Neural cell (in vitro differentiated cells): ENCODE results near the gene CD164L2. TPM values are rescaled to one million over a fixed set of nuclear protein-coding genes. Genes with fewer than 3 reads are reported as not detected.

ENCODE experiments used
- H2AFZ ChIP-seq: fragments of 200-600, 300-800 bp; sonication (generic), shearing (Covaris generic); 2 replicates; pipeline ENCODE4 v1.6.0; 2014; ENCODE audit warnings: low read depth, mild to moderate bottlenecking, antibody characterized with exemption, low read length, moderate library complexity
- H3F3A ChIP-seq: fragments of 200-600 bp; shearing (Covaris generic); 2 replicates; pipeline ENCODE4 v1.6.1; 2016; ENCODE audit warnings: mild to moderate bottlenecking, moderate library complexity, mixed read lengths, antibody characterized with exemption, low read length; ENCODE audit not compliant: insufficient read depth, poor library complexity, severe bottlenecking
- H3K27ac ChIP-seq: fragments of 200-600, 300-800 bp; sonication (generic), shearing (Covaris generic); 2 replicates; pipeline ENCODE4 v1.5.1; 2014; ENCODE audit warnings: mild to moderate bottlenecking, low read length, moderate library complexity
- H3K27me3 ChIP-seq: fragments of 300-800, 200-600 bp; sonication (generic), shearing (Covaris generic); 2 replicates; pipeline ENCODE4 v1.6.0; 2014; ENCODE audit warnings: mild to moderate bottlenecking, low read depth, low read length, moderate library complexity; ENCODE audit not compliant: insufficient read depth
- H3K36me3 ChIP-seq: fragments of 300-800, 200-600 bp; sonication (generic), shearing (Covaris generic); 2 replicates; pipeline ENCODE4 v1.5.1; 2014; ENCODE audit warnings: mild to moderate bottlenecking, antibody characterized with exemption, low read length, moderate library complexity; ENCODE audit not compliant: insufficient read depth
- H3K4me2 ChIP-seq: fragments of 300-800, 200-600 bp; sonication (generic), shearing (Covaris generic); 2 replicates; pipeline ENCODE4 v1.6.0; 2014; ENCODE audit warnings: mild to moderate bottlenecking, low read length
- H3K4me3 ChIP-seq: fragments of 300-800, 200-600 bp; sonication (generic), shearing (Covaris generic); 2 replicates; pipeline ENCODE4 v1.5.1; 2014; ENCODE audit warnings: mild to moderate bottlenecking, low read length, moderate library complexity
- H3K79me2 ChIP-seq: fragments of 200-600 bp; shearing (Covaris generic); replicated peaks from 2 replicates; pipeline ENCODE4 v1.6.0; 2014; ENCODE audit warnings: mild to moderate bottlenecking, low read length, moderate library complexity; ENCODE audit not compliant: insufficient read depth
- H3K9ac ChIP-seq: fragments of 300-800, 200-600 bp; sonication (generic), shearing (Covaris generic); 2 replicates; pipeline ENCODE4 v1.6.1; 2016; ENCODE audit warnings: mild to moderate bottlenecking, low read length, mixed read lengths
- H3K9me2 ChIP-seq: fragments of 200-600 bp; shearing (Covaris generic); 2 replicates; pipeline ENCODE4 v1.6.1; 2016; ENCODE audit warnings: mild to moderate bottlenecking, low read length, mixed read lengths; ENCODE audit not compliant: insufficient read depth
- H3K9me3 ChIP-seq: fragments of 200-600, 300-800 bp; sonication (generic), shearing (Covaris generic); 2 replicates; pipeline ENCODE4 v1.6.1; 2016; ENCODE audit warnings: mild to moderate bottlenecking, mixed run types, low read length, moderate library complexity, mixed read lengths
- H4K20me1 ChIP-seq: fragments of 200-600 bp; shearing (Covaris generic); 2 replicates; pipeline ENCODE4 v1.6.1; 2016; ENCODE audit warnings: mild to moderate bottlenecking, mixed run types; ENCODE audit not compliant: insufficient read depth
- EP300 ChIP-seq: fragments of 450-650 bp; conservative IDR thresholded peaks from 2 replicates; pipeline ENCODE4 v1.6.1; 2014; ENCODE audit warnings: antibody characterized with exemption, mild to moderate bottlenecking, moderate library complexity; ENCODE audit not compliant: poor library complexity, severe bottlenecking
- EZH2 ChIP-seq: fragments of 200-600, 300-800 bp; shearing (Covaris generic), sonication (generic); IDR thresholded peaks from 2 replicates; pipeline ENCODE4 v1.6.1; 2014; ENCODE audit warnings: antibody characterized with exemption, low read length, borderline replicate concordance, mild to moderate bottlenecking; ENCODE audit not compliant: insufficient read depth, poor library complexity, severe bottlenecking
- MXI1 ChIP-seq: fragments of 450-650 bp; conservative IDR thresholded peaks from 2 replicates; pipeline ENCODE4 v1.6.1; 2014; ENCODE audit warnings: antibody characterized with exemption, mild to moderate bottlenecking; ENCODE audit not compliant: poor library complexity, severe bottlenecking
- POLR2AphosphoS5 ChIP-seq: IDR thresholded peaks from 2 replicates; pipeline ENCODE4 v1.6.1; 2012
- RAD21 ChIP-seq: fragments of 450-650 bp; conservative IDR thresholded peaks from 2 replicates; pipeline ENCODE4 v1.6.1; 2014; ENCODE audit warnings: antibody characterized with exemption, mild to moderate bottlenecking, moderate library complexity
- SMC3 ChIP-seq: fragments of 450-650 bp; conservative IDR thresholded peaks from 2 replicates; pipeline ENCODE4 v1.6.1; 2014; ENCODE audit warnings: antibody characterized with exemption, mild to moderate bottlenecking, moderate library complexity; ENCODE audit not compliant: poor library complexity
- TAF1 ChIP-seq: IDR thresholded peaks from 2 replicates; pipeline ENCODE4 v1.6.1; 2012; ENCODE audit warnings: low read depth
- polyA plus RNA-seq: library from polyadenylated mRNA; depleted of rRNA; stranded (reverse); fragments of >200 nt; gene quantifications from 2 replicates; pipeline ENCODE4 v1.2.3, GENCODE V29; 2014
- TF ChIP-seq, protein P1 (sequence below): fragments of 450-650 bp; IDR thresholded peaks from 2 replicates; pipeline ENCODE4 v1.5.1; 2014; ENCODE audit warnings: antibody characterized with exemption, mild to moderate bottlenecking, moderate library complexity; ENCODE audit not compliant: poor library complexity, severe bottlenecking
- TF ChIP-seq, protein P2 (sequence below): IDR thresholded peaks from 2 replicates; pipeline ENCODE4 v1.6.1; 2012; ENCODE audit warnings: borderline replicate concordance

Gene CD164L2
- polyA plus RNA-seq, 1 donor from 2014 or later: not detected

DNA sequence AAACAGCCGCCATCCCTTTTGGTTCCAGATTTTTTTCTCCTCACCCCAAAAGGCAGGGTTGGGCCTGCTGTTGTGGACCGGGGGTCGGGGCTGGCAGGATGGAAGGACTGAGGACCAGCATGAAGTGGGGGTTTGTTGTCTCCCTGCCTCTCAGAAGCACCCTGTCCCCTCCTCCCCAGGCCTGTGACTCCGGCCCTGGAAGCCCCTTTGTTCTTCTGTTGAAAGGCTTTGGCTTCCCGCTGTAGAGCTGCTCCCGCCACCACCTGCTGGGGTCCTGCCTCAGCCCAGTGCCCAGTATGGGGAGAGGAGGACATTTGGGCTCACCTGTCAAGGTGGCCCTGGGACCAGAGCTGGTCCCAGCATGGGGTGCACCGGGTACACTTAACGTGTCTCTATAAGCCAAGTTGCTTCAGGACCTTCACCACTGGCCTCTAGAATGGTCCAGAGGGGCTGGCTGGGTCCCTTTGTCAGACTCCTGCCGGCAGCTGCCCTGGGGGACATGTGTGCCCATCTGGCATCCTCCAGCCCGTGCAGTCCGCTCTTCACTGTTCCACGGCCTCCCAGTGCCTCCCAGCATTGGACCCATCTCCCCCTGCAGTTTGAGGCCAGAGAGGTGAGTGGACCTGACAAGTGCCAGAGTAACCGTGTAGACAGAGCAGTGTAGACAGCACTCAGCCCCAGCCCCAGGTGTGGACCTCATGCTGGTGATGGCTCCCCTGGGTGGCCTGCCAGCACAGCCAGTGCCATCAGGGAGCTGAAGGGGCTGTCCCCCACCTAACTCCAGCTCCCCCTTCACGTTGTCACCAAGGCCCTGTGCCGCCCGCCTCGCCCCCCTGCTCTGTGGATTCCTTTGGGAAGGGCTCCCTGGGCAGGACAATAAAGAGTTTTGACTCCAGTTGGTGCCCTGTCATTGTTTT lies 47.4 kb downstream of the CD164L2 start:
- H3K9me3 ChIP-seq: no peaks in the 10 kb centered on the region
- H3K27me3 ChIP-seq: no peaks in the 10 kb centered on the region
- H3K36me3 ChIP-seq: no peaks in the 10 kb centered on the region
- no peaks in the 10 kb centered on the region for H3F3A ChIP-seq
- no peak overlapping the region for H3K9ac ChIP-seq
- H3K27ac ChIP-seq: no peak overlapping the region
- no peak overlapping the region for H3K4me2 ChIP-seq
- H2AFZ ChIP-seq: no peak overlapping the region
- no peaks in the 10 kb centered on the region for H3K79me2 ChIP-seq
- no peak overlapping the region for H3K4me3 ChIP-seq
- H3K9me2 ChIP-seq: no peaks in the 10 kb centered on the region
- no peaks in the 10 kb centered on the region for H4K20me1 ChIP-seq
- TF ChIP-seq TAF1: no peak
- TF ChIP-seq, protein P1, sequence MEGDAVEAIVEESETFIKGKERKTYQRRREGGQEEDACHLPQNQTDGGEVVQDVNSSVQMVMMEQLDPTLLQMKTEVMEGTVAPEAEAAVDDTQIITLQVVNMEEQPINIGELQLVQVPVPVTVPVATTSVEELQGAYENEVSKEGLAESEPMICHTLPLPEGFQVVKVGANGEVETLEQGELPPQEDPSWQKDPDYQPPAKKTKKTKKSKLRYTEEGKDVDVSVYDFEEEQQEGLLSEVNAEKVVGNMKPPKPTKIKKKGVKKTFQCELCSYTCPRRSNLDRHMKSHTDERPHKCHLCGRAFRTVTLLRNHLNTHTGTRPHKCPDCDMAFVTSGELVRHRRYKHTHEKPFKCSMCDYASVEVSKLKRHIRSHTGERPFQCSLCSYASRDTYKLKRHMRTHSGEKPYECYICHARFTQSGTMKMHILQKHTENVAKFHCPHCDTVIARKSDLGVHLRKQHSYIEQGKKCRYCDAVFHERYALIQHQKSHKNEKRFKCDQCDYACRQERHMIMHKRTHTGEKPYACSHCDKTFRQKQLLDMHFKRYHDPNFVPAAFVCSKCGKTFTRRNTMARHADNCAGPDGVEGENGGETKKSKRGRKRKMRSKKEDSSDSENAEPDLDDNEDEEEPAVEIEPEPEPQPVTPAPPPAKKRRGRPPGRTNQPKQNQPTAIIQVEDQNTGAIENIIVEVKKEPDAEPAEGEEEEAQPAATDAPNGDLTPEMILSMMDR: no peak
- no peak for TF ChIP-seq MXI1
- TF ChIP-seq RAD21: no peak
- TF ChIP-seq EZH2: no peak
- no peak for TF ChIP-seq POLR2AphosphoS5
- no peak for TF ChIP-seq SMC3
- no peak for TF ChIP-seq EP300
- TF ChIP-seq, protein P2, sequence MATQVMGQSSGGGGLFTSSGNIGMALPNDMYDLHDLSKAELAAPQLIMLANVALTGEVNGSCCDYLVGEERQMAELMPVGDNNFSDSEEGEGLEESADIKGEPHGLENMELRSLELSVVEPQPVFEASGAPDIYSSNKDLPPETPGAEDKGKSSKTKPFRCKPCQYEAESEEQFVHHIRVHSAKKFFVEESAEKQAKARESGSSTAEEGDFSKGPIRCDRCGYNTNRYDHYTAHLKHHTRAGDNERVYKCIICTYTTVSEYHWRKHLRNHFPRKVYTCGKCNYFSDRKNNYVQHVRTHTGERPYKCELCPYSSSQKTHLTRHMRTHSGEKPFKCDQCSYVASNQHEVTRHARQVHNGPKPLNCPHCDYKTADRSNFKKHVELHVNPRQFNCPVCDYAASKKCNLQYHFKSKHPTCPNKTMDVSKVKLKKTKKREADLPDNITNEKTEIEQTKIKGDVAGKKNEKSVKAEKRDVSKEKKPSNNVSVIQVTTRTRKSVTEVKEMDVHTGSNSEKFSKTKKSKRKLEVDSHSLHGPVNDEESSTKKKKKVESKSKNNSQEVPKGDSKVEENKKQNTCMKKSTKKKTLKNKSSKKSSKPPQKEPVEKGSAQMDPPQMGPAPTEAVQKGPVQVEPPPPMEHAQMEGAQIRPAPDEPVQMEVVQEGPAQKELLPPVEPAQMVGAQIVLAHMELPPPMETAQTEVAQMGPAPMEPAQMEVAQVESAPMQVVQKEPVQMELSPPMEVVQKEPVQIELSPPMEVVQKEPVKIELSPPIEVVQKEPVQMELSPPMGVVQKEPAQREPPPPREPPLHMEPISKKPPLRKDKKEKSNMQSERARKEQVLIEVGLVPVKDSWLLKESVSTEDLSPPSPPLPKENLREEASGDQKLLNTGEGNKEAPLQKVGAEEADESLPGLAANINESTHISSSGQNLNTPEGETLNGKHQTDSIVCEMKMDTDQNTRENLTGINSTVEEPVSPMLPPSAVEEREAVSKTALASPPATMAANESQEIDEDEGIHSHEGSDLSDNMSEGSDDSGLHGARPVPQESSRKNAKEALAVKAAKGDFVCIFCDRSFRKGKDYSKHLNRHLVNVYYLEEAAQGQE: no peak

DNA sequence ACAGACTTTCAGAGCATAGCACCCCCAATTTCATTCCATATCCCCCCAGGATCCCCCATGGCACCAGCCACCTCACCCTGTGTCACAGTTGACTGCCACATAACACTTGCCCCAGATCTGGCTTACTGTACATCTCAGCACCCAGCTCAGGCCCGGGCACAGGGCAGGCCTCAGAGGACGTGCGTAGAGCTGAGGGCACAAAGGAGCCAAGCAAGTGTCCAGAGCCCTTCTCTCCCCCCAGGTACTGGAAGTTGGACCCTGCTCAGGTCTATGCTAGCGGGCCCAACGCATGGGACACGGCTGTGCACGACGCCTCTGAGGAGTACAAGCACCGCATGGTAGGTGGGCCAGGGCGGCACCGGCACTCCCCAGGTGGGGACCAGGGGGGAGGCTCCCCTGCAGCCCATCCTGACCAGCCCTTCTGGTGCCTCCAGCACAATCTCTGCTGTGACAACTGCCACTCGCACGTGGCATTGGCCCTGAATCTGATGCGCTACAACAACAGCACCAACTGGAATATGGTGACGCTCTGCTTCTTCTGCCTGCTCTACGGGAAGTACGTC lies 49.3 kb downstream of the CD164L2 start:
- H3K36me3 ChIP-seq: no peaks in the 10 kb centered on the region

More for the DNA sequence above, 49.3 kb downstream of the CD164L2 start:
- peaks cover 5% of the 10 kb centered on the region for H3K79me2 ChIP-seq
- H3K9me2 ChIP-seq: no peaks in the 10 kb centered on the region
- no peak overlapping the region for H3K9ac ChIP-seq
- TF ChIP-seq TAF1: no peak
- TF ChIP-seq MXI1: no peak
- TF ChIP-seq, protein P1: no peak
- no peak for TF ChIP-seq POLR2AphosphoS5
- TF ChIP-seq, protein P2: no peak
- TF ChIP-seq EZH2: no peak
- TF ChIP-seq RAD21: no peak
- H3K4me3 ChIP-seq: no peak overlapping the region
- H3K27ac ChIP-seq: no peak overlapping the region
- H3K9me3 ChIP-seq: no peaks in the 10 kb centered on the region
- no peaks in the 10 kb centered on the region for H3F3A ChIP-seq
- no peak overlapping the region for H2AFZ ChIP-seq
- no peaks in the 10 kb centered on the region for H4K20me1 ChIP-seq
- no peaks in the 10 kb centered on the region for H3K27me3 ChIP-seq
- no peak overlapping the region for H3K4me2 ChIP-seq
